ENCODE data around the gene MYH9.
"Not testable (repeated sequence)": the region's sequence is repeated elsewhere in the genome, so short reads cannot be mapped to it uniquely, and the experiment has no call there.

The MYH9 gene

DNA sequence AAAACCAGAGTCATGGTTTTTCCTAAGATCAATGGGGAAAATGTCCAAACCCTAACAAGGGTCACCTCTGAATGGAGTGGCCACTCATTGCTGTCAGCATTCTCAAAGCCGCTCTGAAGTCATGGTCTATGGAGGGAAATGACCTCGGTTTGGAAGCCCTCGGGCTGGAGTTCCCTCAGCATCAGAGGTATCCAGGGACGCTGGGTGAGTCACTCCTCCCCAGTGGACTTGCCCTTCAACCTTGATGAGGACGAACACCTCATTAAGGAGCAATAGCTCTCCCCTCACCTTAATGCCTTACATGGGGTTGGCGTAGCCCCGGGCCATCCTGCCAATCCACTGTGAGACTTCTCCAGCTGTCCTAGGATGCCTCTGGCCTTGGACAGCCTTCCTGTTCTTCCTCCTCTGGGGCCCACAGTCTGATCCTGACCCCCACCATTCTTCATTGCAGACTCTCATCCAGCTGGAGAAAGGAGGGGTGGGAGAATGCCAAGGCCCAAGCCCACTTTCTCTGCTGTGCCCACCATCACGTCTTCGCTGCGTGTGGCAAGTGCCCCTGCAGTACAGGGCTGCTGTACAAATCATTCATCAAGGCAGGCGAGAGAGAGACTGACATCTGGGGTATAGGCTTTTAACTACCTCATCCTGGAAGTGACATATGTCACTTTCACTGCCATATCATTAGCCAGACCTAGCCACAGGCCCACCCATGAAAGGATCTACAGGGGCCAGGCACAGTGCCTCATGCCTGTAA, 25.4 kb upstream of the MYH9 start:
- no peak overlapping the region for H3K4me3 ChIP-seq (ENCODE audit: low read depth, low read length)
- POLR2A ChIA-PET = no interaction called here
- CTCF ChIA-PET = no interaction called here
- TF ChIP-seq, protein P1, sequence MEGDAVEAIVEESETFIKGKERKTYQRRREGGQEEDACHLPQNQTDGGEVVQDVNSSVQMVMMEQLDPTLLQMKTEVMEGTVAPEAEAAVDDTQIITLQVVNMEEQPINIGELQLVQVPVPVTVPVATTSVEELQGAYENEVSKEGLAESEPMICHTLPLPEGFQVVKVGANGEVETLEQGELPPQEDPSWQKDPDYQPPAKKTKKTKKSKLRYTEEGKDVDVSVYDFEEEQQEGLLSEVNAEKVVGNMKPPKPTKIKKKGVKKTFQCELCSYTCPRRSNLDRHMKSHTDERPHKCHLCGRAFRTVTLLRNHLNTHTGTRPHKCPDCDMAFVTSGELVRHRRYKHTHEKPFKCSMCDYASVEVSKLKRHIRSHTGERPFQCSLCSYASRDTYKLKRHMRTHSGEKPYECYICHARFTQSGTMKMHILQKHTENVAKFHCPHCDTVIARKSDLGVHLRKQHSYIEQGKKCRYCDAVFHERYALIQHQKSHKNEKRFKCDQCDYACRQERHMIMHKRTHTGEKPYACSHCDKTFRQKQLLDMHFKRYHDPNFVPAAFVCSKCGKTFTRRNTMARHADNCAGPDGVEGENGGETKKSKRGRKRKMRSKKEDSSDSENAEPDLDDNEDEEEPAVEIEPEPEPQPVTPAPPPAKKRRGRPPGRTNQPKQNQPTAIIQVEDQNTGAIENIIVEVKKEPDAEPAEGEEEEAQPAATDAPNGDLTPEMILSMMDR (IDR thresholded peaks at IDR 0.05; ENCODE audit: insufficient read depth, low read length, missing control alignments) = no peak
- DNase-seq (ENCODE audit: low read depth, low spot score) = no peak

DNA sequence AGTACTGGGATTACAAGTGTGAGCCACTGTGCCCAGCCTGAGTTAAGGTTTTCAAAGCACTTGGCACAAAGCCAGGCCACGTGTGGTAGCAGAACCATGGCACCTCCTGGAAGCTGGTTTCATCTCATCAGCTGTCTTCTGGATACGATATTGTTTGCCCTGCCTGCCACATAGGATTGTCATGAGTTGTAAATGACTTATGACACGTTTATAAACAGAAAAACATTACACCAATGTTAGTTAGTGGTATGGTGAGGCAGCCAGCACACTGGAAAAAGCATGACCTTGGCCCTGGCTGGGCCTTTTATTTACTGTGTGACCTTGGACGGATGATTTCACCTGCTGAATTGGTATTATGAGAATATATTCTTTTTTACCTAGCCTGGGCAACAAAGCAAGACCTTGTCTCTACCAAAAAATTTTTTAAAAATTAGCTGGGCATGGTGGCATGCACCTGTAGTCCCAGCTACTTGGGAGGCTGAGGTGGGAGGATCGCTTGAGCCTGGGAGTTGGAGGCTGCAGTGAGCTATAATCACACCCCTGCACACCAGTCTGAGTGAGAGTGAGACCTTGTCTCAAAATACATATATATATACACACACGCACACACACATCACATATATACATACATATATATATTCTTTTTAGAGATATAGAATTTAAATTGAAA, 24.0 kb upstream of the MYH9 start:
- H3K4me3 ChIP-seq (ENCODE audit: low read depth, low read length) = no peak overlapping the region
- ChIA-PET CTCF (no interaction called here), POLR2A (no interaction called here)
- DNase-seq (ENCODE audit: low read depth, low spot score) = no peak
- TF ChIP-seq, protein P1 (IDR thresholded peaks at IDR 0.05; ENCODE audit: insufficient read depth, low read length, missing control alignments) = no peak

DNA sequence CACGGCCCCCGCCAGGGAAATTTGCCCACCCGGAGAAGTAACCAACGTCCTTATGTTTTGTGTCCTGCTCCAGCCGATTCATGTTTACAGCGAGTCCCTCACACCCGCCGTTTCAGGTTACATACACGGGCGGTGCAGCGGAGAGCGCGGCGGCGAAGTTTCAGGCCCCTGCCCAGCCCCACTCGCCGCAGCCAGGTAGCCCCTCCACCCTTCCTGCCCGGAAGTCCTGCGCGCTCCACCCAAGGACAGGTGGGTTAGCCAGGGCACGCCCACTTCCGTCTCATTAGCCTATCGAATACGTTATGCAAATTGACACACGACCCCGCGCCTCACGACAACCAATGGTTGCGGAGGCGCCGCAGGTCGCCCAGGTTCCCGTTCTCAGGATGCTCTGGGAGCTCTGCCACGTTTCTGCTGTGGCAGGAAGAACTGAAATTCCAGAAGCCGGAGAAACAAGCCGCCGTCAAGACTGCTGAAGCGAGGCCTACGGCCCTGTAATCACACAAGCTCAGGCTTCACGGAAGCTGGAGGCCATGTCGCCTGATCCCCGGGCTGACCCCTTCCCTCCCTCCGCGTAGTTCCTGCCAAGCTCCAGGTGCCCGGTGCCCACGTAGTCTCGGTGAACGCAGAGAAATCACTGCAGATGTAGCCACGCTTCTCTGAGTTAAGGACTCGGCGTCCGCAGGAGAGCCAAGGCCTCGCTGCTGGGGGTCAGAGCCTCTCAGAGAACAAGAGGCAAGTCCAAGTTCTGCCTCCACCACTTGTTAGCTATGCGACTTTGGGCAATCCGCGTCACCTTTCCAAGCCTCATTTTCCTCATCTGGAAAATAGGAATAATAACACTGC, 22.4 kb upstream of the MYH9 start:
- DNase-seq (ENCODE audit: low read depth, low spot score) = no peak
- ChIA-PET CTCF (no interaction called here), POLR2A (interaction anchor here (0.8 kb wide), 1 partner anchor 23 kb away, joined by 3 read pairs; no protein-coding TSS in a partner anchor)
- no peak overlapping the region for H3K4me3 ChIP-seq (ENCODE audit: low read depth, low read length)
- TF ChIP-seq, protein P1 (IDR thresholded peaks at IDR 0.05; ENCODE audit: insufficient read depth, low read length, missing control alignments) = no peak

DNA sequence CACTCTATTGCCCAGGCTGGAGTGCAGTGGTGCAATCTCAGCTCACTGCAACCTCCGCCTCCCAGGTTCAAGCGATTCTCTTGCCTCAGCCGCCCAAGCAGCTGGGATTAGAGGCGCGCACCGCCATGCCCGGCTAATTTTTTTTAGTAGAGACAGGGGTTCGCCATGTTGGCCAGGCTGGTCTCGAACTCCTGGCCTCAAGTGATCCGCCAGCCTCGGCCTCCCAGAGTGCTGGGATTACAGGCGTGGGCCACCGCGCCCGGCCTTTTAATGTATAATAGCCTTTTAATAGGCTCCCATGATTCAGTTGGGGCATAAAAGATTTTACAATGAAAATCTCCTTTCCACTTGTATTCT, 21.8 kb upstream of the MYH9 start:
- POLR2A ChIA-PET = not testable (repeated sequence)

DNA sequence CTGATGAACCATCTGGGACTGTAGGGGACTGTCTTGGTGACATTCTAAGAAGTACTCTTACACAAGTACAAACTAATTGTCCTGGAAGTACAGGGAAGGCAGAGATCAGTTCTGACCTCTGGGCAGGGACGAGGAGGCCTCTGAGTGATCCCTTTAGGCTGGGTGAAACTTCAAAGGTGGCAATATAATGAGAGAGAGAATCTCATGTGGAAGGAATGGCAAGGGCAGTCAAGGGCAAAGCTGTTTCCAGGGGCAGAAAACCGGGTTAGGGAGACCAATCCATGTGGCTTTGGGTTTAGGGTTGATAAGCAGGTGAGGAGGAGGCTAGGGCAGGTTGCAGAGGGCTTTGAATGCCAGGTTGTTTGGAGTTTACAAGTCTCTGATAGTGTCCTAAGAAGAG, 21.3 kb upstream of the MYH9 start:
- H3K4me3 ChIP-seq (ENCODE audit: low read depth, low read length) = no peak overlapping the region
- POLR2A ChIA-PET = no interaction called here
- no peak for DNase-seq (ENCODE audit: low read depth, low spot score)

More for the DNA sequence above, 21.8 kb upstream of the MYH9 start:
- H3K4me3 ChIP-seq (ENCODE audit: low read depth, low read length); DNase-seq (ENCODE audit: low read depth, low spot score); CTCF ChIA-PET: not testable (repeated sequence)

DNA sequence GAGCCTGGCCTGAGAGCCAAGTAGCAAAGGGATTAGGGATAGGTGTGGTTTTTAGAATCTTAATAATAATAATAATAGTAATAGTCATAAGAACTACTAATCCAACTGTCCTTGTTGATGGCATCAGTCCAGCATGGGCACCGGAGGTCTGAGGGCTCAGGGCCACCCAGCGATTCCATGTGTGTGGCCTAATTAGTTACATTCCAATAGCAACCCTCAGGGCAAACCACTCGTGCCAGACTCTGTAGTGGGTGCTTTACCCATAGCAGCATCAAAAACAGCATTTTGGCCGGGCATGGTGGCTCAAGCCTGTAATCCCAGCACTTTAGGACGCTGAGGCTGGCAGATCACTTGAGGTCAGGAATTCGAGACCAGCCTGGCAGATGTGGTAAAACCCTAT, 19.0 kb upstream of the MYH9 start:
- TF ChIP-seq, protein P1 (IDR thresholded peaks at IDR 0.05; ENCODE audit: insufficient read depth, low read length, missing control alignments) = no peak
- POLR2A ChIA-PET = no interaction called here
- no peak for DNase-seq (ENCODE audit: low read depth, low spot score)
- H3K4me3 ChIP-seq (ENCODE audit: low read depth, low read length) = no peak overlapping the region
- CTCF ChIA-PET = no interaction called here

More for the DNA sequence above, 21.3 kb upstream of the MYH9 start:
- TF ChIP-seq, protein P1 (IDR thresholded peaks at IDR 0.05; ENCODE audit: insufficient read depth, low read length, missing control alignments) = no peak
- CTCF ChIA-PET = no interaction called here

All from AG04449 (cell line).